Liver (tissue), 3 donors: ENCODE results near the gene PLA2G4A.

Experiments
- ATF3 ChIP-seq: IDR thresholded peaks from 2 replicates; pipeline ENCODE4 v1.6.1; 2016; ENCODE audit warnings: antibody characterized with exemption
- CTCF ChIP-seq: fragments of 150-350 bp; IDR thresholded peaks from 2 replicates; pipeline ENCODE4 v1.5.1; 2017; ENCODE audit warnings: improper control_type of control experiment, low read depth, low read length; ENCODE audit not compliant: missing input control
- EGR1 ChIP-seq, 2 donors: IDR thresholded peaks; 2 replicates each; pipeline ENCODE4 v1.6.1; 2016 to 2018; ENCODE audit warnings: antibody characterized with exemption in 2 of 2, low read depth in 2 of 2
- FOXA1 ChIP-seq: IDR thresholded peaks from 2 replicates; pipeline ENCODE4 v1.6.1; 2016; ENCODE audit warnings: antibody characterized with exemption
- GABPA ChIP-seq, 2 donors: IDR thresholded peaks in 1 of 2; conservative IDR thresholded peaks in 1 of 2; 2 replicates each; pipeline ENCODE4 v1.6.1; 2016; ENCODE audit warnings: antibody characterized with exemption in 2 of 2, mild to moderate bottlenecking in 1 of 2, moderate library complexity in 1 of 2
- HNF4G ChIP-seq: IDR thresholded peaks from 2 replicates; pipeline ENCODE4 v1.6.1; 2016; ENCODE audit warnings: antibody characterized with exemption
- JUND ChIP-seq, 2 donors: IDR thresholded peaks; 2 replicates each; pipeline ENCODE4 v1.6.1; 2016; ENCODE audit warnings: antibody characterized with exemption in 2 of 2
- MAX ChIP-seq: IDR thresholded peaks from 2 replicates; pipeline ENCODE4 v1.6.1; 2016; ENCODE audit warnings: antibody characterized with exemption
- RAD21 ChIP-seq, 2 donors: IDR thresholded peaks; 2 replicates each; pipeline ENCODE4 v1.6.1; 2016; ENCODE audit warnings: antibody characterized with exemption in 2 of 2, mild to moderate bottlenecking in 2 of 2
- REST ChIP-seq: IDR thresholded peaks from 2 replicates; pipeline ENCODE4 v1.6.1; 2016; ENCODE audit warnings: antibody characterized with exemption, mild to moderate bottlenecking
- RXRA ChIP-seq, 2 donors: IDR thresholded peaks; 2 replicates each; pipeline ENCODE4 v1.6.1; 2017 to 2018; ENCODE audit warnings: antibody characterized with exemption in 2 of 2, mild to moderate bottlenecking in 1 of 2
- TAF1 ChIP-seq: conservative IDR thresholded peaks from 2 replicates; pipeline ENCODE4 v1.6.1; 2016; ENCODE audit warnings: antibody characterized with exemption, mild to moderate bottlenecking
- YY1 ChIP-seq: IDR thresholded peaks from 2 replicates; pipeline ENCODE4 v1.6.1; 2016; ENCODE audit warnings: antibody characterized with exemption, mild to moderate bottlenecking
- ZBTB33 ChIP-seq: IDR thresholded peaks from 2 replicates; pipeline ENCODE4 v1.6.1; 2016; ENCODE audit warnings: antibody characterized with exemption
- donor health status: healthy.
- donor health status: healthy.

- TF ChIP-seq CTCF (no peak), MAX (no peak), REST (no peak), GABPA (IDR thresholded peaks at IDR 0.05 in 1 of 2, conservative IDR thresholded peaks at IDR 0.05 in 1 of 2) (no peak), JUND (IDR thresholded peaks at IDR 0.05) (no peak), RAD21 (IDR thresholded peaks at IDR 0.05) (no peak), TAF1 (no peak), ZBTB33 (no peak), FOXA1 (no peak), ATF3 (no peak), EGR1 (IDR thresholded peaks at IDR 0.05; ENCODE audit: low read depth in 2 of 2) (no peak), YY1 (no peak), RXRA (IDR thresholded peaks at IDR 0.05) (no peak), HNF4G (no peak)
Observed at GRCh38 chr1:186894415-186894814, 65.7 kb downstream of the PLA2G4A start.
